RWPE2 (cell line): ENCODE results near the gene KIF1A.

Source experiments
- ATAC-seq: fragments of 200-7000 bp; cut with Tn5 transposase; 3 replicates; pipeline ENCODE4 v1.9.1; 2021; ENCODE audit warnings: low read depth
- DNase-seq: peaks from one replicate; pipeline ENCODE4 v3.0.0-alpha.2; 2020; ENCODE audit warnings: low spot score
- H3K27ac ChIP-seq: fragments of 450-650 bp; 2 replicates; pipeline ENCODE4 v1.5.1; 2017; ENCODE audit warnings: mild to moderate bottlenecking; ENCODE audit not compliant: poor library complexity, severe bottlenecking
- H3K27me3 ChIP-seq: fragments of 250-450 bp; sonication (Bioruptor Pico); 2 replicates; pipeline ENCODE4 v1.5.1; 2021; ENCODE audit warnings: mild to moderate bottlenecking, moderate library complexity; ENCODE audit not compliant: insufficient read depth, poor library complexity, severe bottlenecking
- H3K36me3 ChIP-seq: fragments of 250-450 bp; sonication (Bioruptor Pico); 2 replicates; pipeline ENCODE4 v1.5.1; 2020; ENCODE audit warnings: low read depth, mild to moderate bottlenecking, moderate library complexity
- H3K4me1 ChIP-seq: fragments of 250-450 bp; sonication (Bioruptor Pico); 2 replicates; pipeline ENCODE4 v1.5.1; 2021; ENCODE audit warnings: mild to moderate bottlenecking, moderate library complexity; ENCODE audit not compliant: insufficient read depth, poor library complexity, severe bottlenecking
- H3K4me3 ChIP-seq: fragments of 250-450 bp; sonication (Bioruptor Pico); 2 replicates; pipeline ENCODE4 v1.5.1; 2021; ENCODE audit warnings: mild to moderate bottlenecking, moderate library complexity; ENCODE audit not compliant: severe bottlenecking
- H3K9me3 ChIP-seq: fragments of 250-450 bp; sonication (Bioruptor Pico); 2 replicates; pipeline ENCODE4 v1.5.1; 2021; ENCODE audit warnings: mild to moderate bottlenecking, moderate library complexity; ENCODE audit not compliant: severe bottlenecking
- TF ChIP-seq, protein P1 (sequence below): fragments of 450-650 bp; IDR thresholded peaks from one replicate; pipeline ENCODE4 v1.5.1; 2017; ENCODE audit warnings: mild to moderate bottlenecking, moderate library complexity; ENCODE audit not compliant: poor library complexity, severe bottlenecking

KIF1A gene

DNA sequence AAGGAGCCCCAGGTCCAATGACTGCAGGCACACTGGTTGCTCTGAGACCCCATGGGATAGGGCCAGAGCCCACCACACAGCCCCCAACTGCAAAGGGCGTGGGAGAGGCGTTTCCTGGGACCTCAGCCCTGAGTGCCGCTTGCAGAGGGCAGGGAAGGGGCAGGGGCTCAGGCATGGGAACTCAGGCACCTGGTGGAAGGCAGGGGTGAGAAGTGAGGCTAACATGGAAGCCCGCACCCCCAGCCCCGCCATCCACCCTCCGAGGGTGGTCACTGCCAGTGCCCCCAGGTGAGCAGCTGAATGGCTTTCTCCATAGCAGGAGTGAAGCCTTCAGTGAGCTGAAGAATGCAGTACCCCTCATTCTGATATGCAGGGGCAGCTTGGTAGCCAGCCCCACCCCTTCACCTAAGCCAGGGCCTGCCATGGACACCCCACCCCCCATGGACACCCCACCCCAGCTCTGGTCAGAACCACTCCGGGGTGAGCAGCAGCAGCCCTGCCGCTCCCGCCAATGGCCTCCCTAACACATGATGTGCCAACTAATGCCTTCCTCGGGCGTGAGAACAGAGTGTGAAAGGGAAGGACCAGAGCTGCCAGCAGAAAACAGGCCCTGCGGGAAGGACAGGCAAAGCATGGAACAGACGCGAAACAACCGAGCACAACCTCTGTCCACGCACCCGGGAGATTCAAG is 6.6 kb downstream of the KIF1A start:
- TF ChIP-seq, protein P1, sequence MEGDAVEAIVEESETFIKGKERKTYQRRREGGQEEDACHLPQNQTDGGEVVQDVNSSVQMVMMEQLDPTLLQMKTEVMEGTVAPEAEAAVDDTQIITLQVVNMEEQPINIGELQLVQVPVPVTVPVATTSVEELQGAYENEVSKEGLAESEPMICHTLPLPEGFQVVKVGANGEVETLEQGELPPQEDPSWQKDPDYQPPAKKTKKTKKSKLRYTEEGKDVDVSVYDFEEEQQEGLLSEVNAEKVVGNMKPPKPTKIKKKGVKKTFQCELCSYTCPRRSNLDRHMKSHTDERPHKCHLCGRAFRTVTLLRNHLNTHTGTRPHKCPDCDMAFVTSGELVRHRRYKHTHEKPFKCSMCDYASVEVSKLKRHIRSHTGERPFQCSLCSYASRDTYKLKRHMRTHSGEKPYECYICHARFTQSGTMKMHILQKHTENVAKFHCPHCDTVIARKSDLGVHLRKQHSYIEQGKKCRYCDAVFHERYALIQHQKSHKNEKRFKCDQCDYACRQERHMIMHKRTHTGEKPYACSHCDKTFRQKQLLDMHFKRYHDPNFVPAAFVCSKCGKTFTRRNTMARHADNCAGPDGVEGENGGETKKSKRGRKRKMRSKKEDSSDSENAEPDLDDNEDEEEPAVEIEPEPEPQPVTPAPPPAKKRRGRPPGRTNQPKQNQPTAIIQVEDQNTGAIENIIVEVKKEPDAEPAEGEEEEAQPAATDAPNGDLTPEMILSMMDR = no peak
- no peak overlapping the region for H3K4me3 ChIP-seq

DNA sequence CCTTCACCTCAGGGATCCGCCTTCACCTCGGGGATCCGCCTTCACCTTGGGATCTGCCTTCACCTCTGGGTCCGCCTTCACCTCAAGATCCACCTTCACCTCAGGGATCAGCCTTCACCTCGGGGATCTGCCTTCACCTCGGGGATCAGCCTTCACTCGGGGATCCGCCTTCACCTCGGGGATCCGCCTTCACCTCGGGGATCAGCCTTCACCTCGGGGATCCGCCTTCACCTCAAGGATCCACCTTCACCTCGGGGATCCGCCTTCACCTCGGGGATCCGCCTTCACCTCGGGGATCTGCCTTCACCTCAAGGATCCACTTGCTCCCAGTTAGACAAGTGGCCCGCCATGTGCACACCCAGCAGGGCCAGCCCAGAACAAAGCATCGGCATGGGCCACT is 7.3 kb downstream of the KIF1A start:
- no peaks in the 10 kb centered on the region for H3K36me3 ChIP-seq
- no peak for ATAC-seq
- peaks cover 3% of the 10 kb centered on the region for H3K9me3 ChIP-seq
- TF ChIP-seq, protein P1 = no peak
- H3K27ac ChIP-seq = no peak overlapping the region
- peak; percentile 50 for DNase-seq
- H3K4me3 ChIP-seq = no peak overlapping the region
- H3K27me3 ChIP-seq = peaks cover 6% of the 10 kb centered on the region
- H3K4me1 ChIP-seq = no peaks in the 10 kb centered on the region

More for the DNA sequence above, 6.6 kb downstream of the KIF1A start:
- Histone ChIP-seq H3K27me3 (peaks cover 11% of the 10 kb centered on the region), H3K36me3 (no peaks in the 10 kb centered on the region), H3K4me1 (no peaks in the 10 kb centered on the region), H3K9me3 (peaks cover 3% of the 10 kb centered on the region), H3K27ac (no peak overlapping the region)
- no peak for DNase-seq
- no peak for ATAC-seq

DNA sequence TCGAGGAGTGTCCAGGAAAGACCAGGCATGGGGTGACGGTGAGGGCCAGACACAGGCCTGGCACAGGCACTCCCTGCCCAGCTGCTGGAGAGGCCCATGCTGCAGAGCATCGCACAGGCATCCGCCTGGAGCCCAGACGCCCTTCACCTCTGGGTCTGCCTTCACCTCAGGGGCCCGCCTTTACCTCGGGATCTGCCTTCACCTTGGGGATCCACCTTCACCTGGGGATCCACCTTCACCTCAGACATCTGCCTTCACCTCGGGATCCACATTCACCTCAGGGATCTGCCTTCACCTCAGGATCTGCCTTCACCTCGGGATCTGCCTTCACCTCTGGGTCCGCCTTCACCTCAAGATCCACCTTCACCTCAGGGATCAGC is 7.7 kb downstream of the KIF1A start:
- no peak for DNase-seq
- Histone ChIP-seq H3K27me3 (peaks cover 5% of the 10 kb centered on the region), H3K36me3 (no peaks in the 10 kb centered on the region), H3K9me3 (peaks cover 3% of the 10 kb centered on the region), H3K27ac (no peak overlapping the region), H3K4me1 (no peaks in the 10 kb centered on the region), H3K4me3 (no peak overlapping the region)
- ATAC-seq = no peak
- TF ChIP-seq, protein P1 = no peak

DNA sequence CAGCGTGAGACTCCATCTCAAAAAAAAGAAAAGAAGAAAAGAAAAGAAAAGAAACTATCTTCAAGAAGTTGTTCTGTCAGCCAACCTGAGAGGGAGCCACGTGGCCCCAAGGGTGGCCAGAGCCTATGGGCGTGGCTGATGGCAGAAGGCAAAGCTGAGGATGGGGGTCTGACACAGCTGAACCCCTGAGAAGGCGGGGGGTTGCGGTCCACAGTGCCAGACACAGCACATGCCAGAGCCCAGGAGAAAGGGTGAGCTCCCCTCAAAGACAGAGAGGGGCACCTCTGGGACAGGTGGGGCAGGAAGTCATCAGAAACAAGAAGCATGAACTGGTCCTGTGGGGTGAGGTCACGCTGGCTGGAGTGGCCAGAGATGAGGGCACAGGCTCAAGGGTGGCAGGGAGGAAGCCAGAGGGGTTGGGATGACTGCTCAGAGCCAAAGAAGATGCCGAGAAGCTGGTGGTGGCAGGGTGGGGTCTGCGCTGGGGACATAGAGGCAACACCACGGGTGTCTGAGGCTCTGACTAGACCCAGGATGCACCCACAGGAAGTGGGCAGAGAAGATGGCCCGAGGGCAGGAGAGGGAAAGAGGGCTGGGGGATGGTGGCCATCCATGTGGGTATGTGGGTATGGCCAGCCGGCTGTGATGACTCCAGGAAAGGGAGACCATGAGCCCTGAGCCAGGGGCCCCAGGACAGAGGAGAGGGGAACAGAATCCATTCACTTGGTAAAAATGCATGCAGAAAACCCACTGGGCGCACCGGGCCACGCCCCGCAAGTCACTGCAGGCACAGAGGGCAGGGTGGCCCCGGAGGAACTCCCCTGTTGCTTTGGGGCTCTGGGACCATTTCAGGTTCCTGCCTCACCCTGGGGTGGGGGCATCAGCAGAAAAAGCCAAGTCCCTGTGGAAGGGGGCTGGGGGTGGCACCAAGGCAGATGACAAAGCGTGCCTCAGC is 8.4 kb downstream of the KIF1A start:
- TF ChIP-seq, protein P1 = no peak
- peaks cover 3% of the 10 kb centered on the region for H3K9me3 ChIP-seq
- no peaks in the 10 kb centered on the region for H3K4me1 ChIP-seq
- DNase-seq = no peak
- no peak overlapping the region for H3K27ac ChIP-seq
- peaks cover 5% of the 10 kb centered on the region for H3K27me3 ChIP-seq
- H3K4me3 ChIP-seq = no peak overlapping the region
- no peaks in the 10 kb centered on the region for H3K36me3 ChIP-seq
- ATAC-seq = no peak
